GM10248 (cell line): Measurements from ENCODE around the gene SNX30.

ENCODE experiments used
- CTCF ChIA-PET: fragments of 300-600 bp; sonication (Branson Sonifier 250); formaldehyde crosslinking; extraction: SDS; loops from one replicate; lab custom pipeline; 2021; ENCODE audit warnings: antibody characterized with exemption; lab: Yijun Ruan, JAX
- POLR2A ChIA-PET: fragments of 350-650 bp; sonication (Branson Sonifier 250); formaldehyde crosslinking; extraction: SDS; loops from one replicate; lab custom pipeline; 2020; ENCODE audit warnings: antibody characterized with exemption; lab: Yijun Ruan, JAX
- DNase-seq: peaks from one replicate; pipeline ENCODE4 v3.0.0; 2012; ENCODE audit errors: extremely low spot score
- TF ChIP-seq, protein P1 (sequence below): IDR thresholded peaks from 2 replicates; pipeline ENCODE4 v1.5.1; 2012; ENCODE audit warnings: mild to moderate bottlenecking, low read depth; ENCODE audit errors: extremely low read depth, missing control alignments, control extremely low read depth

The SNX30 gene

DNA sequence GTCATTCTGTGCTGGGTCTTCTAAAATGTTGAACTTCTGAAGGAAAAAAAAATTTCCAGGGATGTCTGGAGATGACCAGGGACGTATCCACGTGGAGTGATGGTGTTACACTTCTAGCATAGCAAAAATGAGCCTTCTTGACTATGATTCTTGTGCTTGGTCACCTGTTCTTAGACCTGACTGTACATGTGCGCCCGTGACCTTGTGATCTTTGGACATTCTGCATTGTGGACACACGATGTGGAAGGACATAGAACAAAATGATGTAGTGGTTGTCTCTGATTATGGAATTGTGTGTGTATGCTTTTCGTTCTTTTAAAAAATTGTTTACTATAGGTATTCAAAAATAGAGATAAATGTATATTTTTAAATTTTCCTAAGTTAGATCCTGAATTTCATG is 61.0 kb downstream of the SNX30 start:
- DNase-seq: no peak
- ChIA-PET POLR2A (no interaction called here), CTCF (interaction anchor here (1.3 kb wide), 1 partner anchor 91 kb away, joined by 4 read pairs; no protein-coding TSS in a partner anchor)
- TF ChIP-seq, protein P1, sequence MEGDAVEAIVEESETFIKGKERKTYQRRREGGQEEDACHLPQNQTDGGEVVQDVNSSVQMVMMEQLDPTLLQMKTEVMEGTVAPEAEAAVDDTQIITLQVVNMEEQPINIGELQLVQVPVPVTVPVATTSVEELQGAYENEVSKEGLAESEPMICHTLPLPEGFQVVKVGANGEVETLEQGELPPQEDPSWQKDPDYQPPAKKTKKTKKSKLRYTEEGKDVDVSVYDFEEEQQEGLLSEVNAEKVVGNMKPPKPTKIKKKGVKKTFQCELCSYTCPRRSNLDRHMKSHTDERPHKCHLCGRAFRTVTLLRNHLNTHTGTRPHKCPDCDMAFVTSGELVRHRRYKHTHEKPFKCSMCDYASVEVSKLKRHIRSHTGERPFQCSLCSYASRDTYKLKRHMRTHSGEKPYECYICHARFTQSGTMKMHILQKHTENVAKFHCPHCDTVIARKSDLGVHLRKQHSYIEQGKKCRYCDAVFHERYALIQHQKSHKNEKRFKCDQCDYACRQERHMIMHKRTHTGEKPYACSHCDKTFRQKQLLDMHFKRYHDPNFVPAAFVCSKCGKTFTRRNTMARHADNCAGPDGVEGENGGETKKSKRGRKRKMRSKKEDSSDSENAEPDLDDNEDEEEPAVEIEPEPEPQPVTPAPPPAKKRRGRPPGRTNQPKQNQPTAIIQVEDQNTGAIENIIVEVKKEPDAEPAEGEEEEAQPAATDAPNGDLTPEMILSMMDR: no peak

- CTCF ChIA-PET: no interaction called here
- POLR2A ChIA-PET: no interaction called here
- DNase-seq: no peak
- TF ChIP-seq, protein P1: no peak
Observed at GRCh38 chr9:112815868-112816267, 65.3 kb downstream of the SNX30 start.

DNA sequence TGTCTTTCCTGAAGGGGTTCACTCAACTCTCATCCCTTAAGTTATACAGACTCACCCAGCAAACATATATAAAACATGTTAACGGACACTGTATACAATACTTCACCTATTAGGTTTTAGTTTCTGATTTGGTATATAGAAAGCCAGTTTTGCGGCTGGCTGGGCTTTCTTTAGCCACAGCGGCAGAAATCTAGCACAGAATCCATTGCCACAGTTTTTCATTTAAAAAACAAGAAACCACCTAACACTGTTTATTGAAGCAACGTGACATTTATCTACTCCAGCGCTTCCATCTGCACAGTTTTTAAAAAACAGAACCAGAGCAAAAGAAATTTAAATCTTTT is 67.3 kb downstream of the SNX30 start:
- ChIA-PET POLR2A (no interaction called here), CTCF (interaction anchor here (0.8 to 1.3 kb wide), 3 partner anchors 26 to 45 kb away, joined by 3 read pairs; no protein-coding TSS in a partner anchor)
- DNase-seq: peak; percentile 42
- TF ChIP-seq, protein P1: no peak

DNA sequence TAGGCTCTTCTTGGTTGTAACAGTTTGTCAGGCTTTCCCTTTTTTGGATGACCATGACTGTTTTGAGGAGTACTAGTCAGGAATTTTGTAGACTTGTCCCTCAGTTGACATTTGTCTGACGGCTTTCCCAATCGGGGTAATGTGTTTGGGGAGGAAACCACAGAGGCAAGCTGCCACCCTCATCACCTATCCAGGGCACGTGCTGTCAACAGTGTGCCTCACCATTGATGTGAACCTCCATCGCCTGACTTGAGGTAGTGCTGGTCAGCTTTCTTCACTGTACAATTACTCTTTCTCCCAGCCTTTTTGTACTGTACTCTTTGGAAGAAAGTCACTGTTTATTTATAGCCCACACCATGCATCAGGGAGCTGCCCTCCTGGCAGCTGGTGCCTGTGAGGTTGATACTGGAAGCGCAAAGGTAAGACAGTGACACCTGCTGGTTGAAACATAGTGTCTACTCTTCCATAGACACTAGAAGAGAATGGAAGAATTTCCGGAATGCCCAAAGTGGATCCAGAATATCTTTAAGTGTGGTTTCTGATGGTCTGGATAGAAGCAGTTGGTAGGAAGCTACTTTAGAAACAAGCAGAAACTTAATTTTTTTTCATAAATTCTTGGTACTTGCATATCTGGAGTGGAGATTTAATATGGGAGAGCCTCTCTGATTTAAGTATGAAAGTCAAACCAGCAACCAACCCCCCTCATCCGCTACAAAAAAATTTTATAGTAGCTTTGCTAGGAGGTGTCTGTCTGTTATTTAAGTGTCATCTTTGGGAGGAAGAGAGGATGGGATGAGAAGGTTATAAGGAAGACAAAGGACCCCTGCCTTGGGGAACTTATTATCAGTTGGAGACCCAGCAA is 69.3 kb downstream of the SNX30 start:
- TF ChIP-seq, protein P1: peak; percentile 68
- ChIA-PET CTCF (interaction anchor here (0.7 to 1.9 kb wide), 21 partner anchors 10 to 721 kb away, joined by 3 to 8 read pairs (median 4); no protein-coding TSS in a partner anchor), POLR2A (no interaction called here)
- DNase-seq: peak; percentile 50

DNA sequence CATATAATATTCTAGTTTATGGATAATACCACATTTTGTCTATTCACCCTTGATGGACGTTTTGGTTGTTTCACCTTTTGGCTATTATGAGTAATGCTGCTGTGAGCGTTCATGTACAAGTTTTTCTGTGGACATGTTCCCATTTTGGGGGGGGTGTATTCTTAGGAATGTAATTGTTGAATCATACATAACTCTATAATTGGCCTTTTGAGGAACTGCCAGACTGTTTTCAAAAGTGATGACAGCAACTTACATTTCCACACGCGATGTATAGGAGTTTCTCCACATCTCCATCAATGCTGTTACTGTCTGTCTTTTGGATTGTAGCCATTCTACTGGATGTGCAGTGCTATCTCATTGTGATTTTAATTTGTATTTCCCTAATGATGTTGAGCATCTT is 70.3 kb downstream of the SNX30 start:
- CTCF ChIA-PET: interaction anchor here (1.0 to 1.6 kb wide), 3 partner anchors 14 to 376 kb away, joined by 3 to 8 read pairs (median 3); no protein-coding TSS in a partner anchor
- POLR2A ChIA-PET: no interaction called here
- no peak for DNase-seq
- TF ChIP-seq, protein P1: no peak

DNA sequence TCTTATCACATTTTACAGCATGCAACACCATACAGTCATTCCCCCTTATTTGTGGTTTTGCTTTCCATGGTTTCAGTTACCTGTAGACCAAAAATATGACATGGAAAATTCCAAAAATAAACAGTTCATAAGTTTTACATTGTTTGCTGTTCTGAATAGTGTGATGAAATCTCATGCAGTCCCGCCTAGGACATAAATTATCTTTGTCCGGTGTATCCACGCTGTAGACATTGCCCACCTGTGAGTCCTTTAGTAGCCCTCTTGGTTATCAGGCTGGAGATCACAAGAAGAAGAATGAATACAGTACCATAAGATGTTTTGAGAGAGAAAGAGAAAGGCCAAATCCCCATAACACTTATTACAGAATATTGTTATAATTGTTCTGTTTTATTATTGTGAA is 72.1 kb downstream of the SNX30 start:
- TF ChIP-seq, protein P1: no peak
- POLR2A ChIA-PET: no interaction called here
- CTCF ChIA-PET: interaction anchor here (1.5 kb wide), 1 partner anchor 16 kb away, joined by 4 read pairs; no protein-coding TSS in a partner anchor
- DNase-seq: no peak
